HG03342 (cell line): ENCODE measurements around the gene PPP1R14B.
A peak's percentile ranks its signal among the peaks of the same experiment; 100 is the strongest.

Experiments used
- ATAC-seq: cut with Tn5 transposase; IDR thresholded peaks from one replicate; pipeline ENCODE4 v1.9.1; 2021; ENCODE audit warnings: mild to moderate bottlenecking, moderate library complexity; ENCODE audit not compliant: unreplicated experiment

Gene PPP1R14B

GRCh38 chr11:64211181-64211872 is 35.4 kb downstream of the PPP1R14B start:
- ATAC-seq = no peak

GRCh38 chr11:64210301-64211020 is 36.3 kb downstream of the PPP1R14B start:
- no peak for ATAC-seq

GRCh38 chr11:64209563-64209843 is 37.2 kb downstream of the PPP1R14B start:
- ATAC-seq = no peak

DNA sequence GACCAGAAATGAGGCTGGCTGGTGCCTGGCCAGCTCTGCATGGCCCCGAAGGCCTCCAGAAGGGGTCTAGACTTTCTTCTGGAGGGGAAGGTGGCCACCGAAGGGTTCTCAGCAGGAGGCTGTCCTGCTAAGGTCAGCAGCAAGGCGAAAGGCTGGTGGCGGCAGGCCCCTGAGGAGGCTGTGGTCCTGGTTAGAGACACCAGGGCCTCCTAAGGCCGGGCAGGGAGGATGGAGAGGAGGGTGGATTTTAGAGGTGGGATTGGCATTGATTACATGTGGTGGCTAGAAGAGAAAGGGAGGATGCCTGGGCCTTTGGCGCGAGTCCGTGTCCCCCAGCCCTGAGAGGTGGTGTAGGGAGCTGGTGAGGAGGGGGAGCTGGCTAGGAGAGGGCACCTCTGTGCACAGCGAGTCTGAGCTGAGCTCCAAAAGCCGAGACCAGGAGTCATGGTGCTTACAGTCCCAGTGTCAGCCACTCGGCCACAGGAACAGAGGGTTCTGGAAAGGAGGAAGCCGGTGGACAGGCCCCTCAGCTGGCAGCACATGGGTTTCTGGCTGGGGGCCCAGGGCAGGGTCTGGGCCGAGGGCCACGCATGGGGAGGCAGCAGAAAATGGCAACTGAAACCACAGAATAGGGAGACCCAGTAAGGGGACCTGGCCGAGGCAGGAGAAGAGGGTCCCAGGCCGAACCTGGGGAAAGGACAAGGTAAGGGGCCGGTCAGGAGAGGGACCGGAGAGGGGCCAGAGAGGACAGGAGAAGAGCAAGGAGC is 37.8 kb downstream of the PPP1R14B start:
- no peak for ATAC-seq

- no peak for ATAC-seq
Measured at GRCh38 chr11:64208086-64208795, 38.5 kb downstream of the PPP1R14B start.

- ATAC-seq = peak; percentile 56
Measured at GRCh38 chr11:64207256-64208085, 39.3 kb downstream of the PPP1R14B start.

GRCh38 chr11:64206457-64207255 is 40.1 kb downstream of the PPP1R14B start, which contains the start of gene FERMT3:
TSS of gene FERMT3 (plus strand) at chr11:64206721. CDS start at chr11:64207365, 644 bp downstream.
- no peak for ATAC-seq

DNA sequence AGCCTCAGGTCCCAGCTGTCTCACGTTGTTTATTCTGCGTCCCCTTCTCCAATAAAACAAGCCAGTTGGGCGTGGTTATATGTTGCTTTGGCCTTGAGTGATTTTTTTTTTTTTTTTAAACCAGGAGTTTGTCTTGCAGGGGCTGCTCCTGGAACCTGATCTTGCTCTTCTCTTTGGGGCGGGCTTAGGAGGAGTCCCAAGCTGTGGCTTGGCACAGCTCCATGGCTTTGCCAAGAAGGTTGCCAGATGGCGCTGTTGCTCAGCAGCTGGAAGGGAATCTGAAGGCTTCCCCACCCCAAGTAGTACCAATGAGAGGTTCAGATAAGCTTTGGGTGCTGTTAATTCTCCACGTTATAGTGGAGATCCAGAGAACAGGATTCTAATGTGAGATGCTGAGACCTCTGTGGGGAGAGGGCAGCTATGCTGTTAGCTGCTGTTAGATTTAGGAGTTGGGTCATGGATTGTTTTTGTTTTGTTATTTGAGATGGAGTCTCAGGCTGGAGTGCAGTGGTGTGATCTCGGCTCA is 42.2 kb downstream of the PPP1R14B start:
- ATAC-seq = no peak

DNA sequence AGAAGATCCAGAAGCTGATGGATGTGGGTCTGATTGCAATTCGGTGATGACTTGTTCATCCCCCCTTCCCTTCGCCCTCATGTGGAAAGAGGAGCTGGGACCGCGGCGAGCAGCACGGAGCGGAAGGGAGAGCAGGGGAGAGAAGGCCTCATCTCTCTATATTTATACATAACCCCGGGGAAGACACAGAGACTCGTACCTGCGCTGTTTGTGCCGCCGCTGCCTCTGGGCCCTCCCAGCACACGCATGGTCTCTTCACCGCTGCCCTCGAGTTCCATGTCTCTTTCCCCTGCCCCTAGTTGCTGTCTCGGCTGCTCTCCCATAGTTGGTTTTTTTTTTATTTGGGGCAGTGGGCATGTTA is 42.7 kb downstream of the PPP1R14B start:
- no peak for ATAC-seq

DNA sequence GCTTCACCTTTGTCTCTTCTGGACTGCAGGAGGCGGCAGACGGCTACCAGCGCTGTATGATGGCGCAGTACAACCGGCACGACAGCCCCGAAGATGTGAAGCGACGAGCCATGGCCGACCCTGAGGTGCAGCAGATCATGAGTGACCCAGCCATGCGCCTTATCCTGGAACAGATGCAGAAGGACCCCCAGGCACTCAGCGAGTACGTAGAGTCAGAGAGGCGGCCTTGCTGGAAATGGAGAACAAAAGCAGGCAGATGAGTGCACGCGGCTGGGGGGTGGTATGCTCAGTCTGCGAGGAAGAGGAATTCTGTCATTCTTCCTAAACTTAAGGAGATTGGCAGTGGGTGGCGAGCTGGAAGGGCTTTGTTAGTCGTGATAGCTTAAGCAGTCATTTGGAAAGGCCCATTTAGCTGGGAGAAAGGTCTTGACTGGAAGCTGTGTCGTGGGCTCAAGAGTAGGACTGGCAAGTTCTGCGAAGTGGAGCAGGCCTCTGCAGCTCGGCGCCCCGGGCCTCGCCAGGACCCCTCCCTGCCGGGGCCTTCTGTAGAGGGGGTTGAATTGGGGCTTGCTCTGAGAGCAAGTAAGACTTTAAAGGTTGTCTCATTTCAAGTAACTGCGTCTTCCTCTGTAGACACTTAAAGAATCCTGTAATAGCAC is 43.2 kb downstream of the PPP1R14B start:
- ATAC-seq = no peak

- no peak for ATAC-seq
Measured at GRCh38 chr11:64202992-64203391, 43.8 kb downstream of the PPP1R14B start.

DNA sequence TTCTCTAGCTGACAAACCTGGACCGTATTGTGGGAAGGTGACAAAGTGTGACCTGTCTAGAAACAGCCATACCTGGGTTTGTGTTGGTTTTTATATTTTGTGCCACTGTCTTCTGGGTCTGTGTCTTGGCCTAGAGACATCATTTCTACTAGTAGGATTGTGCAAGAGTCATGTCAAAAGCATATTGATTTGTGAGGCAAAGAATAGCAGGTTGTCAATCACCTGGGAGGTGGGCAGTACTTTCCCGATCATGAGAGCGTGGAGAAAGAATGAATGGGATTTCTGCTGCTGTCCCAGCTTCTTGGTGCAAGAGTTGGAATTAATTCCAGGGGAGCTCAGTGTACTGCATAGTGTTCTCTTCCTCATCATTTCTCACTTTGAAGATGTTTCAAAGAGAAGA is 45.2 kb downstream of the PPP1R14B start:
- no peak for ATAC-seq

DNA sequence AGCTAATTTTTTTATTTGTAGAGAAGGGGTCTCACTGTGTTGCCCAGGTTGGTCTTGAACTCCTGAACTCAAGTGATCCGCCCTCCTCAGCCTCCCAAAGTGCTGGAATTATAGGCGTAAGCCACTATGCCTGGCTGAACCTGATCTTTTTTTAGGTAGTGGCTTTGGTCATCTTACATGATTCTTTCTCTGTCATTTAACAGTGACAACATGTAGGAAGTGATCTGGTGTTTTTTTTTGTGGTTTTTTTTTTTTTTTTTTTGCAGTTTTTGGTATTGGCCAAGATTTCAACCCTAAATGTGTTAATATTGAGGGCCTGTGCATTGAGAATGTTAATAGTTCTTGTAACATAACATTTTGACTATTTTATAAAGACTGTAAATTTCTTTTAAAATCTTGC is 48.2 kb downstream of the PPP1R14B start:
- no peak for ATAC-seq

DNA sequence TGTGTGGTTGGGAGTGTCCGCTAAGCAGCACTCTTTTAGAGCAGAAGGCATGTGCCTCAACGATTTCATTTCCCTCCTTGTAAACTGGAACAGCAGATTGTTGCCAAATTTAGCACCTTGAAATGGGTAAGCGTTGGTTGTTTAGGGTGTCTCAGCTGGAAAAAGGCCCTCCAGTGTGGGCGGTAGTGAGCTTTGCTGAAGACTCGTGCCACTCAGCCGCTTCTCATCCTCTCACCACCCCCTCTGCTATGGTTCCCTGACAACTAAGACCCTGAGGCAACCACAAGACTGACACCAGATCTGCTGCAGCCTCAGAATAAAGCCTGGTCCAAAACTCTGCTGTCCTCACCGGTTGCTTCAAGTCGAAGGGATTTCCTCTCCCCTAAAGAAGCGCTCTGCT is 50.1 kb downstream of the PPP1R14B start:
- ATAC-seq = no peak
